Measurements from ENCODE around the gene LBHD2. TPM values are rescaled to one million over a fixed set of nuclear protein-coding genes. Genes with fewer than 3 reads are reported as not detected.

The LBHD2 gene
- total RNA-seq, 1 donor from 2014 or later, result not detected

DNA sequence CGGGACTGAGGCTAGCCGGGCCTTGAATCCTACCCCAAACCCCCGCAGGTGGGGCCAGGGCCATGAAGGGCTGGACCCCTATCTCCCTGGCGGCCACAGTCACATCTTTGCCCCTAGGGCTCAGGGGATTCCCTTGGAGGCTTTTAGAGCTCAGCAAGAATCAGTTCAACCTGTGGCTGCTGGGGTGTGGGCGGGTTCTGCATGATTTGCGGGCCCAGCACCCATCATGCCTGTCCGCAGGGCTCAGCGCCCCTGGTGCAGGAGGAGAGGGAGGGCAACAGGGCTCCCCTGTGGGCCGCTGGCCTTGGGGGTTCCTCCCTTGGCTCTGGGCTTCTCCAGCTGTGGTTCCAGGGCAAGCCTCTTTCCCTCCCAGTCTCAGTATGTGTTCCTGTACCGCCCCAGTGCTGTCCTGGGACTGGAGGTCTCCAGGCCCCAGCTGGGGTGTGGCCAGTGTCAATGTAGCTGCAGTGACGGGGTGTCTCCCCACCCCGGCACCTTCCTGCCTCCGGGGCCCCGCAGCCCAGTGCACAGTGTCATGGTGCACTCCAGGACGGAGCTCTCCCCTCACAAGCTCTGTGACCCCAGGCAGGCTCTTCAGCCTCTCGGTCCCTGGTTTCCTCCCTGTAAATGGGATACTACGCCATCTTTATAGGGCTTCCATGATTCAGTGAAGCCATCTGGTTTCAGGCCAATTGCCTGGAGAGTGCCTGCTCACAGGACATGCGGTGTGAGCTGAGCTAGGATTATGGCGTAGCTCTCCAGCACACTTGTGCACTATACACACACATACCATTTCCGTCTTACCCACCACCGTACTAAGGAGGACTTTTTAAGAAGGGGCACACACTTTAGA lies 9.9 kb upstream of the LBHD2 start:
- H3K36me3 ChIP-seq, result no peaks in the 10 kb centered on the region
- no peaks in the 10 kb centered on the region for H3K9me3 ChIP-seq (replicated peaks)
- no peaks in the 10 kb centered on the region for H3K27me3 ChIP-seq (ENCODE audit: low read depth)
- TF ChIP-seq, protein P1, sequence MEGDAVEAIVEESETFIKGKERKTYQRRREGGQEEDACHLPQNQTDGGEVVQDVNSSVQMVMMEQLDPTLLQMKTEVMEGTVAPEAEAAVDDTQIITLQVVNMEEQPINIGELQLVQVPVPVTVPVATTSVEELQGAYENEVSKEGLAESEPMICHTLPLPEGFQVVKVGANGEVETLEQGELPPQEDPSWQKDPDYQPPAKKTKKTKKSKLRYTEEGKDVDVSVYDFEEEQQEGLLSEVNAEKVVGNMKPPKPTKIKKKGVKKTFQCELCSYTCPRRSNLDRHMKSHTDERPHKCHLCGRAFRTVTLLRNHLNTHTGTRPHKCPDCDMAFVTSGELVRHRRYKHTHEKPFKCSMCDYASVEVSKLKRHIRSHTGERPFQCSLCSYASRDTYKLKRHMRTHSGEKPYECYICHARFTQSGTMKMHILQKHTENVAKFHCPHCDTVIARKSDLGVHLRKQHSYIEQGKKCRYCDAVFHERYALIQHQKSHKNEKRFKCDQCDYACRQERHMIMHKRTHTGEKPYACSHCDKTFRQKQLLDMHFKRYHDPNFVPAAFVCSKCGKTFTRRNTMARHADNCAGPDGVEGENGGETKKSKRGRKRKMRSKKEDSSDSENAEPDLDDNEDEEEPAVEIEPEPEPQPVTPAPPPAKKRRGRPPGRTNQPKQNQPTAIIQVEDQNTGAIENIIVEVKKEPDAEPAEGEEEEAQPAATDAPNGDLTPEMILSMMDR (IDR thresholded peaks at IDR 0.05; ENCODE audit: borderline replicate concordance), result no peak
- DNase-seq, result peak; percentile 40
- H3K27ac ChIP-seq (replicated peaks), result peak overlapping the region; percentile 88
- H3K4me1 ChIP-seq, result peaks cover 53% of the 10 kb centered on the region
- intact Hi-C loops (cut with micrococcal nuclease), result no loop called here
- H3K4me3 ChIP-seq, result peak overlapping the region; percentile 64

DNA sequence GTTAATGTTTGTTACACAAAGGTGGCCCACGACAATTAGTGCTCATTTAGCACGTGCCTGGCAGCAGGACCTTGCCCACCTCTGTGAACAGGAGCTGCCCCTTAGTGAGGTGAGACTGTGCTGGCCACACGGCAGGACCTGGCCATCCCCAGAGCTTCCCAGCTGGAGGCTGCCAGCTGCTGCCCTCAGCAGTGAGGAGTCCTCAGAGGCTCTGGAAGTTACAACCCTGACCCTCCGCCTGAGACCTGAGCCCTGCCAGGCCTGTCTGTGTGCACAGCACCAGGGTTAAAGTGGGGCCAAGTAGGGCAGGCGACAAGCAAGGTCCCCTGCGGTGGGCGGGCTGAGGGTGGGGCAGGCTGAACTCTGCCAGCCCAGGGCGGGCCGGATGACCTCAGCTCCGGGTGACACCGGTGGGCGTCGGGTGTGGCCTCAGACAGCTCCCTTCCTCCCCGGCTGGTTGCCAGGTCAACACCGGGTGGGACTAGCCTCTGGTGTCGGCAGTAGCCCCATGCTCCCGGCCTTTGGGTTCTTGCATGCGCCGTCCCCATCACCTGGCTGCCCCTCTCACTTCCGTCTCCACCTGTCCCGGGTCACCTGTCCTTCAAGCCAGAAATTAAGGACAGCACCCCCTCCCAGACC lies 9.2 kb upstream of the LBHD2 start:
- TF ChIP-seq, protein P1 (IDR thresholded peaks at IDR 0.05; ENCODE audit: borderline replicate concordance), result no peak
- Histone ChIP-seq H3K27ac (replicated peaks) (peak overlapping the region; percentile 88), H3K9me3 (replicated peaks) (no peaks in the 10 kb centered on the region), H3K4me1 (peaks cover 53% of the 10 kb centered on the region), H3K4me3 (peak overlapping the region; percentile 64), H3K36me3 (no peaks in the 10 kb centered on the region), H3K27me3 (ENCODE audit: low read depth) (no peaks in the 10 kb centered on the region)
- DNase-seq, result peak; percentile 82
- intact Hi-C loops (cut with micrococcal nuclease), result no loop called here

DNA sequence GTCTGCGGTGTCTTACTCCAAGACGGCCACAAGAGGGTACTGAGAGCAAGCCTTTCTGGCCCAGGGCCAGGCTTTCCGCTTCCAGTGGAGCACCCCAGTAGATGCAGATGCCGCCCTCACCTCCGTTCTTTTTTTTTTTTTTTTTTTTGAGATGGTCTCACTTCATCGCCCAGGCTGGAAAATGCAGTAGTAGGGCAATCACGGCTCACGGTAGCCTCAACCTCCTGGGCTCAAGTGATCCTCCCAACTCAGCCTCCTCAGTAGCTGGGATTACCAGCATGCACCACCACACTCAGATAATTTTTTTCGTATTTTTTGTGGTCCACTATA lies 5.6 kb upstream of the LBHD2 start:
- Histone ChIP-seq H3K36me3 (no peaks in the 10 kb centered on the region), H3K9me3 (replicated peaks) (no peaks in the 10 kb centered on the region), H3K27ac (replicated peaks) (no peak overlapping the region), H3K4me1 (peaks cover 29% of the 10 kb centered on the region), H3K27me3 (ENCODE audit: low read depth) (peaks cover 30% of the 10 kb centered on the region), H3K4me3 (no peak overlapping the region)
- DNase-seq, result peak; percentile 76
- TF ChIP-seq, protein P1 (IDR thresholded peaks at IDR 0.05; ENCODE audit: borderline replicate concordance), result peak; percentile 75
- intact Hi-C loops (cut with micrococcal nuclease), result no loop called here

DNA sequence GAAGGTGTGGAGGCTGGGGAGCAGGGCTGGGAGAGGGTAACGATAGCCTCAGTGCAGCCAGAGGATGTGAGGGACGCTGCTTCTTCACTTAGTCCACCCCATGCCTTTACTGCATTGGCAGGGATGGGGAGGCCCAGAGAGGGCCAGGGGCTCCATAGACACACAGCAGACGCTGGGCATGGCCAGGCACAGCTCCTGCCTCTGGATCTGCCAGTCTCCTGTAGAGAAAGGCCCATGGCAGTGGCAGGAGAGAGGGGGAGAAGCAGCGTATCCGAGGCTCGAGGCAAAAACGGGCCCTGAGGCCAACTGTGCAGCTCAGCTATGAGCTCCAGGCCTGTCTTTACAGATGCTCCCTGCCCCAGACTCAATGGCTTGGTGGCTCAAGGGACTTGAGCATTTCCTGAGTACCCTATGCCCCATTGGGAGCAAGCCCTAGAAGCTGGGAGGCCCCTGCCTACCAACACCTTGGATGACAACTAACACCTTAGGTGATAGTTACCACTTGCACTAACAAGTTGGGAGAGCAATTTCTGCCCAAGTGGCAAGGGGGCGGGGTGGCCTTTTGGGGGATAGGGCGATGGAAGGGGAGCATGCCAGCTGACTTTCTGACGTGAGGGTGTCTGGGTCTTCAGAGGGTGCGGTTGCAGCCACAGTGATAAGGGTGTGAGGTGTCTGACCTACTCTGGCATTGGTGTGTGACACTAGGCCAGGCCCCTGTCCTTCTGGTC lies 5.0 kb upstream of the LBHD2 start:
- H3K27ac ChIP-seq (replicated peaks), result no peak overlapping the region
- H3K27me3 ChIP-seq (ENCODE audit: low read depth), result peaks cover 36% of the 10 kb centered on the region
- H3K4me1 ChIP-seq, result peaks cover 22% of the 10 kb centered on the region
- TF ChIP-seq, protein P1 (IDR thresholded peaks at IDR 0.05; ENCODE audit: borderline replicate concordance), result no peak
- intact Hi-C loops (cut with micrococcal nuclease), result no loop called here
- no peak for DNase-seq
- no peak overlapping the region for H3K4me3 ChIP-seq
- H3K36me3 ChIP-seq, result no peaks in the 10 kb centered on the region
- H3K9me3 ChIP-seq (replicated peaks), result no peaks in the 10 kb centered on the region

DNA sequence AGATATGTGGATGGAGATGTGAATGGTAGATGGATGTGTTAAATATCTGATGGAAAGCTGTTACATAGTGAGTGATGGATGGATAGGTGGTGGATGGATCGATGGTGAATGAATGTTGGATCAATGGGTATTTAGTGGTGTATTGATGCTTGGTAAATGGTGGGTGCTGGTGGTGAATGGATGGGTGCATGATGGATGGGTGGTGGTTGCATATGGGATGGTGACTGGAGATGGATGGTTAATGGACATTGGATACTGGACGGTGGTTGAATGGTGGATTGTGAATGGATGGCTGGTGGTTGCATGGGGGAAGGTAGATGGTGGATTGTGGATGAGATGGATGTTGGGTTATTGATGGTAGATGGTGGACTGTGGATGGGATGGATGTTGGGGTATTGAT lies 2.1 kb upstream of the LBHD2 start:
- Histone ChIP-seq H3K36me3 (no peaks in the 10 kb centered on the region), H3K9me3 (replicated peaks) (no peaks in the 10 kb centered on the region), H3K4me3 (no peak overlapping the region), H3K4me1 (no peaks in the 10 kb centered on the region), H3K27me3 (ENCODE audit: low read depth) (peaks cover 66% of the 10 kb centered on the region), H3K27ac (replicated peaks) (no peak overlapping the region)
- intact Hi-C loops (cut with micrococcal nuclease), result no loop called here
- no peak for DNase-seq
- TF ChIP-seq, protein P1 (IDR thresholded peaks at IDR 0.05; ENCODE audit: borderline replicate concordance), result no peak

All from left ventricle myocardium inferior (tissue), 1 donor.